Activated CD8-positive, alpha-beta T cell treated with anti-CD3 and anti-CD28 coated beads for 36 hours (primary cell): ENCODE measurements around the gene DHRS12. TPM values are rescaled to one million over a fixed set of nuclear protein-coding genes. Genes with fewer than 3 reads are reported as not detected.

Experiments
- ATAC-seq: fragments of 200-7000 bp; cut with Tn5 transposase; one replicate; pipeline ENCODE4 v1.10.0; 2021; ENCODE audit warnings: mild to moderate bottlenecking, moderate library complexity
- CTCF ChIA-PET: fragments of 350-600 bp; sonication (Branson Sonifier 250); formaldehyde crosslinking; loops from one replicate; lab custom pipeline; 2021; ENCODE audit warnings: antibody characterized with exemption; lab: Charles Lee
- POLR2A ChIA-PET: fragments of 350-600 bp; sonication (Branson Sonifier 250); formaldehyde crosslinking; loops from one replicate; lab custom pipeline; 2021; ENCODE audit warnings: antibody characterized with exemption; lab: Charles Lee
- DNase-seq: peaks from one replicate; pipeline ENCODE4 v3.0.0-alpha.2; 2020
- H3K27ac Mint-ChIP-seq: one replicate; pipeline ENCODE4 v1.8.0; 2021; ENCODE audit warnings: mild to moderate bottlenecking, mixed read lengths
- H3K27me3 Mint-ChIP-seq: one replicate; pipeline ENCODE4 v1.8.0; 2021; ENCODE audit warnings: mixed read lengths
- H3K36me3 Mint-ChIP-seq: one replicate; pipeline ENCODE4 v1.8.0; 2021; ENCODE audit warnings: low read depth, mixed read lengths
- H3K4me1 Mint-ChIP-seq: one replicate; pipeline ENCODE4 v1.8.0; 2021; ENCODE audit warnings: low read depth, mixed read lengths
- H3K4me3 Mint-ChIP-seq: one replicate; pipeline ENCODE4 v1.8.0; 2021; ENCODE audit warnings: mild to moderate bottlenecking, moderate library complexity, mixed read lengths
- H3K9me3 Mint-ChIP-seq: one replicate; pipeline ENCODE4 v1.8.0; 2021; ENCODE audit warnings: mixed read lengths
- CTCF ChIP-seq: fragments of 200-600 bp; IDR thresholded peaks from one replicate; pipeline ENCODE4 v1.8.0; 2022; ENCODE audit warnings: antibody characterized with exemption, mild to moderate bottlenecking
- intact Hi-C: fragments of 100-400 bp; cut with micrococcal nuclease; formaldehyde crosslinking; loops from one replicate; pipeline ENCODE4 v1.10.0; 2022
- total RNA-seq, 2 experiments: library from RNA; stranded (reverse); gene quantifications; one replicate each; pipeline ENCODE4 v1.2.3, GENCODE V29; 2021

The DHRS12 gene
- total RNA-seq, 2 experiments from 2014 or later, result 6.6 to 6.7 TPM

- intact Hi-C loops, result loop anchor here (10.0 kb wide), 1 partner anchor 124 kb away; no protein-coding TSS in a partner anchor
- ChIA-PET POLR2A (interaction anchor here (0.6 kb wide), 2 partner anchors 42 to 55 kb away, joined by 3 to 4 read pairs; no protein-coding TSS in a partner anchor), CTCF (interaction anchor here (1.0 to 1.4 kb wide), 3 partner anchors 23 to 453 kb away, joined by 3 read pairs; no protein-coding TSS in a partner anchor)
- H3K9me3 Mint-ChIP-seq, result no peaks in the 10 kb centered on the region
- no peaks in the 10 kb centered on the region for H3K27me3 Mint-ChIP-seq
- TF ChIP-seq CTCF, result no peak
- no peak overlapping the region for H3K4me3 Mint-ChIP-seq
- H3K27ac Mint-ChIP-seq, result peak overlapping the region; percentile 68
- peaks cover 27% of the 10 kb centered on the region for H3K36me3 Mint-ChIP-seq
- ATAC-seq (no peak), DNase-seq (no peak)
- peaks cover 28% of the 10 kb centered on the region for H3K4me1 Mint-ChIP-seq
Observed at GRCh38 chr13:51739027-51739764, 64.8 kb downstream of the DHRS12 start.

DNA sequence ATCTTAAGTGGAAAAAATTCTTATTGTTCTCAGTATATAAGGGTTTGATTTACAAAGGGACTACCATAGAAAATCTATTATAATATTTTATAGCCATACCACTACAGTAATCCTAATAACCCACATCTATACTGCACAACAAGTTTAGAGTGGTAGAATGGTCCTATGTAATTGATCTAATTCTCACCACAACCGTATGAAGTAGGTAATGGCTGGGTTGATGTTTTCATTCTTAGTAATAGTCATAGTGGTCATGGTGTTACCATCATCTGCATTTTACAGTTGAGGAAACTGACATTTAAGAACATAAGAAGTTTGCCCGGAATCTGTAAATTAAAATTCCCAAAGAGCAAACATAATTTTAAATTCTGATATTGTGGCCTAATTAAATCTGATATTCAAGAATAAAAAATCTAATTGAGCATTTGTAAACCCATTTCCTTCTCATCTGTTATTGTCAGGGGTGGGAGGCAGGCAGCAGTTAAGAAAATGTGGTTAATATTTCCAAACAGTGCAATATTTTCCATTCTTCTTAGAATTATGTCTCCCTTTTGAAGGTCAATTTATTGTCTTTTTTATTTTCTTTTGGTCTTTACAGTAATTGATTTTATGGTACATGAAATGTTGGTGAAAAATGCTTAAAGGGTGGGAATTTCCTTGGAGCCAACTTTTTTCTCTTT, 65.6 kb downstream of the DHRS12 start:
- Mint-ChIP-seq H3K9me3 (no peaks in the 10 kb centered on the region), H3K4me3 (no peak overlapping the region), H3K27ac (peak overlapping the region; percentile 68), H3K36me3 (peaks cover 23% of the 10 kb centered on the region), H3K4me1 (peaks cover 28% of the 10 kb centered on the region), H3K27me3 (no peaks in the 10 kb centered on the region)
- ChIA-PET POLR2A (no interaction called here), CTCF (no interaction called here)
- intact Hi-C loops, result loop anchor here (10.0 kb wide), 1 partner anchor 124 kb away; no protein-coding TSS in a partner anchor
- TF ChIP-seq CTCF, result no peak
- ATAC-seq (peak; percentile 80), DNase-seq (no peak)

GRCh38 chr13:51737609-51738008, 66.4 kb downstream of the DHRS12 start:
- H3K36me3 Mint-ChIP-seq, result peaks cover 24% of the 10 kb centered on the region
- H3K4me1 Mint-ChIP-seq, result peaks cover 28% of the 10 kb centered on the region
- intact Hi-C loops, result loop anchor here (10.0 kb wide), 1 partner anchor 123 kb away; no protein-coding TSS in a partner anchor
- no peaks in the 10 kb centered on the region for H3K27me3 Mint-ChIP-seq
- ATAC-seq (peak; percentile 34), DNase-seq (peak; percentile 35)
- no peak overlapping the region for H3K4me3 Mint-ChIP-seq
- ChIA-PET CTCF (no interaction called here), POLR2A (no interaction called here)
- TF ChIP-seq CTCF, result no peak
- H3K27ac Mint-ChIP-seq, result peak overlapping the region; percentile 70
- no peaks in the 10 kb centered on the region for H3K9me3 Mint-ChIP-seq

DNA sequence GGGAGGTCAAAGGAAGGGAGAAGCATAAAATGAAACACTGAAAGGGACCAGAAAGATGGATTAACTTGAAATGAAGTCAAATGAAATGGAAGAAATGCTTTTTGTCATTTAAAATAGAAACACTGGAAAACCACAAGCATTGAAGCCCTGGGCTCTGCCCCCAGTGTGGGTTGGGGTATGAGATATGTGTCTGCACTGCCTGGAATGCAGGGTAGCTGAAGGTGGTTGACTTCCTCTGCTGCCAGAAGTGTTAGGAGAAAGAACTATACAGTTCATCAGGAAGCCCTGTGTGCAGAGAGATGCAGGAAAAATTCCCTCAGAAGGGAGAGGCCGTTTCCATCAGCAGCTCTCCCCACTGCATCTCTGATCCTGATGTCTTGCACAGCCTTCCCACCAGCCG, 69.2 kb downstream of the DHRS12 start:
- H3K27me3 Mint-ChIP-seq, result no peaks in the 10 kb centered on the region
- ChIA-PET CTCF (no interaction called here), POLR2A (no interaction called here)
- intact Hi-C loops, result loop anchor here (10.0 kb wide), 1 partner anchor 120 kb away; no protein-coding TSS in a partner anchor
- no peak for ATAC-seq
- DNase-seq, result no peak
- H3K36me3 Mint-ChIP-seq, result peaks cover 15% of the 10 kb centered on the region
- TF ChIP-seq CTCF, result no peak
- peaks cover 18% of the 10 kb centered on the region for H3K4me1 Mint-ChIP-seq
- no peak overlapping the region for H3K4me3 Mint-ChIP-seq
- no peaks in the 10 kb centered on the region for H3K9me3 Mint-ChIP-seq
- no peak overlapping the region for H3K27ac Mint-ChIP-seq
